GM19023 (cell line): Measurements from ENCODE around the gene XPO4.
"Not testable (repeated sequence)": the region's sequence is repeated elsewhere in the genome, so short reads cannot be mapped to it uniquely, and the experiment has no call there.

Source experiments
- ATAC-seq: cut with Tn5 transposase; IDR thresholded peaks from one replicate; pipeline ENCODE4 v1.9.1; 2021; ENCODE audit warnings: mild to moderate bottlenecking, moderate library complexity; ENCODE audit not compliant: unreplicated experiment

Gene XPO4

GRCh38 chr13:20789665-20790064 lies 112.9 kb downstream of the XPO4 start:
- ATAC-seq = no peak

GRCh38 chr13:20788312-20788711 lies 114.2 kb downstream of the XPO4 start:
- ATAC-seq = no peak

GRCh38 chr13:20787180-20787579 lies 115.4 kb downstream of the XPO4 start:
- ATAC-seq = no peak

GRCh38 chr13:20782116-20782708 lies 120.3 kb downstream of the XPO4 start:
- ATAC-seq = peak; percentile 92

- ATAC-seq = no peak
These were observed 122.2 kb downstream of the XPO4 start for GRCh38 chr13:20780317-20780716.

- ATAC-seq = no peak
These were observed 123.1 kb downstream of the XPO4 start for GRCh38 chr13:20779405-20779804.

- no peak for ATAC-seq
These were observed 124.2 kb downstream of the XPO4 start for GRCh38 chr13:20778311-20778710.

GRCh38 chr13:20776751-20777150 lies 125.8 kb downstream of the XPO4 start:
- ATAC-seq = no peak

- no peak for ATAC-seq
These were observed 126.6 kb downstream of the XPO4 start for GRCh38 chr13:20775961-20776360.

GRCh38 chr13:20774746-20775145 lies 127.8 kb downstream of the XPO4 start:
- no peak for ATAC-seq

GRCh38 chr13:20773194-20774080 lies 129.1 kb downstream of the XPO4 start, which contains the start of gene EEF1AKMT1:
EEF1AKMT1 (minus strand) TSS chr13:20773961; CDS start chr13:20757598, 16,363 bp downstream.
- peak; percentile 91 for ATAC-seq

- no peak for ATAC-seq
These were observed 130.0 kb downstream of the XPO4 start for GRCh38 chr13:20772401-20773131.

- no peak for ATAC-seq
These were observed 132.7 kb downstream of the XPO4 start for GRCh38 chr13:20769834-20770233.

GRCh38 chr13:20769091-20769490 lies 133.5 kb downstream of the XPO4 start:
- ATAC-seq = no peak

- no peak for ATAC-seq
These were observed 135.1 kb downstream of the XPO4 start for GRCh38 chr13:20767309-20767943.

- ATAC-seq = no peak
These were observed 141.7 kb downstream of the XPO4 start for GRCh38 chr13:20760872-20761271.

- no peak for ATAC-seq
These were observed 148.5 kb downstream of the XPO4 start for GRCh38 chr13:20754009-20754408.

GRCh38 chr13:20749377-20749776 lies 153.2 kb downstream of the XPO4 start:
- ATAC-seq = no peak

- ATAC-seq = not testable (repeated sequence)
These were observed 158.6 kb downstream of the XPO4 start for GRCh38 chr13:20743830-20744404.

GRCh38 chr13:20740021-20740420 lies 162.5 kb downstream of the XPO4 start:
- ATAC-seq = no peak

- no peak for ATAC-seq
These were observed 163.9 kb downstream of the XPO4 start for GRCh38 chr13:20738616-20739015.
